Keratinocyte (primary cell): ENCODE results near the gene TXLNB. TPM values are rescaled to one million over a fixed set of nuclear protein-coding genes. Genes with fewer than 3 reads are reported as not detected.
"Not testable (repeated sequence)": the region's sequence is repeated elsewhere in the genome, so short reads cannot be mapped to it uniquely, and the experiment has no call there.

Experiments
- DNase-seq: peaks from one replicate; pipeline ENCODE4 v3.0.0-alpha.2; 2011; ENCODE audit warnings: low read depth, missing footprints, low spot score
- FAIRE-seq: peaks from 2 replicates; lab custom pipeline; 2011; peaks lifted over from hg19 to GRCh38; lab: Jason Lieb, UNC
- H2AFZ ChIP-seq: 2 replicates; pipeline ENCODE4 v1.6.0; 2012; ENCODE audit warnings: low read length, control low read depth, inconsistent platforms; ENCODE audit not compliant: control insufficient read depth
- H3K27ac ChIP-seq: 2 replicates; pipeline ENCODE4 v1.5.1; 2011; ENCODE audit warnings: low read length; ENCODE audit not compliant: control insufficient read depth, insufficient read depth
- H3K27me3 ChIP-seq: 3 replicates; pipeline ENCODE4 v1.6.0; 2011; ENCODE audit warnings: low read length; ENCODE audit not compliant: control insufficient read depth, insufficient read depth; ENCODE audit errors: extremely low read depth
- H3K36me3 ChIP-seq, 2 experiments: 2 replicates in 1 of 2; 3 replicates in 1 of 2; pipeline ENCODE4 v1.5.1; 2011; ENCODE audit warnings: low read length in 2 of 2, mild to moderate bottlenecking in 1 of 2; ENCODE audit not compliant: control insufficient read depth in 2 of 2, insufficient read depth in 2 of 2; ENCODE audit errors: extremely low read depth in 1 of 2
- H3K4me1 ChIP-seq: 3 replicates; pipeline ENCODE4 v1.5.1; 2011; ENCODE audit warnings: low read length; ENCODE audit not compliant: control insufficient read depth, insufficient read depth; ENCODE audit errors: extremely low read depth
- H3K4me2 ChIP-seq: 3 replicates; pipeline ENCODE4 v1.6.0; 2011; ENCODE audit warnings: low read depth, low read length; ENCODE audit not compliant: control insufficient read depth, insufficient read depth; ENCODE audit errors: extremely low read depth
- H3K4me3 ChIP-seq, 3 experiments: fragments of 200-600 bp in 1 of 3; sonication (generic) in 1 of 3; 2 replicates in 2 of 3; 3 replicates in 1 of 3; pipeline ENCODE4 v1.5.1; 2011 to 2016; ENCODE audit warnings: low read length in 3 of 3, mild to moderate bottlenecking in 3 of 3, control low read depth in 2 of 3, inconsistent platforms in 1 of 3, low read depth in 1 of 3, mixed read lengths in 1 of 3, mixed run types in 1 of 3, moderate library complexity in 1 of 3; ENCODE audit not compliant: control insufficient read depth in 2 of 3, insufficient read depth in 2 of 3; ENCODE audit errors: extremely low read depth in 1 of 3
- H3K79me2 ChIP-seq: 2 replicates; pipeline ENCODE4 v1.6.0; 2012; ENCODE audit warnings: low read length; ENCODE audit not compliant: control insufficient read depth, insufficient read depth
- H3K9ac ChIP-seq: 3 replicates; pipeline ENCODE4 v1.6.0; 2011; ENCODE audit warnings: low read length; ENCODE audit not compliant: control insufficient read depth, insufficient read depth; ENCODE audit errors: extremely low read depth
- H3K9me1 ChIP-seq: 3 replicates; pipeline ENCODE4 v1.6.0; 2011; ENCODE audit warnings: low read length; ENCODE audit not compliant: control insufficient read depth, insufficient read depth; ENCODE audit errors: extremely low read depth
- H3K9me3 ChIP-seq: 2 replicates; pipeline ENCODE4 v1.5.1; 2012; ENCODE audit warnings: low read depth, low read length; ENCODE audit not compliant: control insufficient read depth
- H4K20me1 ChIP-seq: 3 replicates; pipeline ENCODE4 v1.6.0; 2011; ENCODE audit warnings: low read length; ENCODE audit not compliant: control insufficient read depth, insufficient read depth; ENCODE audit errors: extremely low read depth
- CTCF ChIP-seq, 3 experiments: IDR thresholded peaks in 1 of 3; conservative IDR thresholded peaks in 1 of 3; optimal IDR thresholded peaks in 1 of 3; 2 replicates in 2 of 3; 3 replicates in 1 of 3; pipeline versions ENCODE3 to v1.5.1; 2011; ENCODE audit warnings: low read length in 3 of 3, mild to moderate bottlenecking in 3 of 3, moderate library complexity in 2 of 3, control low read depth in 1 of 3, inconsistent platforms in 1 of 3; ENCODE audit not compliant: insufficient read depth in 2 of 3; ENCODE audit errors: extremely low read depth in 1 of 3
- EZH2 ChIP-seq: IDR thresholded peaks from one replicate; pipeline ENCODE4 v1.6.1; 2012; ENCODE audit warnings: inconsistent platforms, mild to moderate bottlenecking, low read length, moderate library complexity
- dilution Hi-C: fragments of 300-500 bp; cut with MboI; formaldehyde crosslinking; loops from one replicate; pipeline ENCODE4 v1.7.0; 2020; ENCODE audit warnings: low sequenced_read_pairs; ENCODE audit not compliant: extremely low pct_ligation_motif_present
- polyA plus RNA-seq, 5 experiments: library from polyadenylated mRNA; depleted of rRNA in 3 of 5; stranded (reverse) in 3 of 5; stranded (forward) in 1 of 5; unstranded in 1 of 5; fragments of >200 nt; gene quantifications; 1 replicate in 1 of 5; 2 replicates in 3 of 5; 3 replicates in 1 of 5; pipeline versions ENCODE4 v1.2.1 to v1.2.3, GENCODE V29; 2011 to 2012; ENCODE audit warnings: missing spikeins in 2 of 5, low read depth in 1 of 5, low replicate concordance in 1 of 5

Gene TXLNB
- polyA plus RNA-seq, 1 donor (not counting 4 experiments of a cell fraction or from before 2014, with no cell fraction given): 0.03 TPM

DNA sequence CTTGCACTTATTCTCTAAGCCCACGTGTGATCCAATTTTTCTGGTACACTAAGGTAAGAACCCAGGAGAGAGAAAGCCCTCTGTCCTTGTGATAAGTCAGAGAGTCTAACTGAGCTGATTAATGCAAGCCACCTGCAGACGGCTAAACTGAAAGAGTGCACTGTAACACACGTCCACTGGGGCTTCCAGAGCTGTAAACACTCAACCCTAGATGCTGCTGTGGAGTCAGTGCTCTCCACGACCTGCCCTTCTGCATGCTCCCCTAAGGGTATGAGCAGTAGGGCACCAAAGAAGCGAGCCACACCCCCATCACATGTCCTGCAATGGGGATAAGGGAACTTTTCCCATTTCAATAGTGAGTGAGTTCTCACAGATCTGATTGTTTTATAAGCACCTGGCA, 55.7 kb downstream of the TXLNB start:
- DNase-seq: no peak

DNA sequence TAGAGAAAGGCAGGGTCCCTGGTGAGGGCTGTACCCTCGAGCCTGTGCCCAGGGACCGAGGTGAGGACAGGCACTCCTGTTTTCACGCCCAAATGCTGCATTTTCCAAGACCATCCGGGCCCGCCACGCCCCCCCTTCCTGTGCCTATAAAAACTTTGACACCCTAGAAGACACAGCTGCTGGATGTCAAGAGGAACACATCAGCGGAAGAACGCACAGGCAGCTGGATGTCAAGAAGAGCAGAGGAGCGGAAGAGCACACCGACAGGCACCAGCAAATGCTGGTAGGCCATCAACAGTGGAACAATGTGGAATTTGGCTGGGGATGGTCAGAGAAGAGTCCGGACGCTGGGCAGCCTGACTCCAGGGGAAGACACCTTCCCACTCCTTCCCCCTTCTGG, 56.1 kb downstream of the TXLNB start:
- dilution Hi-C loops: no loop called here
- no peak for DNase-seq

More for the DNA sequence above, 55.7 kb downstream of the TXLNB start:
- Histone ChIP-seq H3K9me1 (no peaks in the 10 kb centered on the region), H3K4me3 (no peak overlapping the region), H2AFZ (no peak overlapping the region), H3K9me3 (no peaks in the 10 kb centered on the region), H3K9ac (no peak overlapping the region), H4K20me1 (no peaks in the 10 kb centered on the region), H3K4me1 (no peaks in the 10 kb centered on the region), H3K27ac (no peak overlapping the region), H3K36me3 (no peaks in the 10 kb centered on the region), H3K79me2 (no peaks in the 10 kb centered on the region), H3K27me3 (no peaks in the 10 kb centered on the region), H3K4me2 (no peak overlapping the region)
- FAIRE-seq: no peak
- dilution Hi-C loops: no loop called here
- TF ChIP-seq EZH2 (no peak), CTCF (optimal IDR thresholded peaks at IDR 0.05 in 1 of 3, IDR thresholded peaks at IDR 0.05 in 1 of 3, conservative IDR thresholded peaks at IDR 0.05 in 1 of 3; ENCODE audit: extremely low read depth in 1 of 3, insufficient read depth in 2 of 3, low read length in 3 of 3) (no peak)

GRCh38 chr6:139234193-139234592, 57.6 kb downstream of the TXLNB start:
- H3K36me3 ChIP-seq, H3K9ac ChIP-seq, H3K27ac ChIP-seq, H3K4me3 ChIP-seq, H3K9me1 ChIP-seq, H3K9me3 ChIP-seq, DNase-seq, dilution Hi-C loops, H4K20me1 ChIP-seq, H3K4me1 ChIP-seq, H3K79me2 ChIP-seq, H2AFZ ChIP-seq, H3K4me2 ChIP-seq, H3K27me3 ChIP-seq, FAIRE-seq: not testable (repeated sequence)

More for the DNA sequence above, 56.1 kb downstream of the TXLNB start:
- Histone ChIP-seq H3K36me3 (no peaks in the 10 kb centered on the region), H3K79me2 (no peaks in the 10 kb centered on the region), H4K20me1 (no peaks in the 10 kb centered on the region), H3K9me3 (no peaks in the 10 kb centered on the region), H2AFZ (no peak overlapping the region), H3K4me2 (no peak overlapping the region), H3K4me1 (no peaks in the 10 kb centered on the region), H3K9me1 (no peaks in the 10 kb centered on the region), H3K27me3 (no peaks in the 10 kb centered on the region), H3K27ac (no peak overlapping the region), H3K9ac (no peak overlapping the region), H3K4me3 (no peak overlapping the region)
- TF ChIP-seq EZH2: no peak
- TF ChIP-seq CTCF (optimal IDR thresholded peaks at IDR 0.05 in 1 of 3, IDR thresholded peaks at IDR 0.05 in 1 of 3, conservative IDR thresholded peaks at IDR 0.05 in 1 of 3; ENCODE audit: extremely low read depth in 1 of 3, insufficient read depth in 2 of 3, low read length in 3 of 3): no peak
- FAIRE-seq: no peak
